Activated CD8-positive, alpha-beta T cell treated with anti-CD3 and anti-CD28 coated beads, Interleukin-2, amount 10 ng/mL, durations not matched to agents 7 days and 5 days (primary cell): ENCODE results near the gene OGFOD2. TPM values are rescaled to one million over a fixed set of nuclear protein-coding genes. Genes with fewer than 3 reads are reported as not detected.
A peak's percentile ranks its signal among the peaks of the same experiment; 100 is the strongest.

Experiments used
- ATAC-seq: fragments of 150-1000 bp; cut with Tn5 transposase; one replicate; pipeline ENCODE4 v1.10.0; 2021; ENCODE audit warnings: moderate library complexity
- CTCF ChIA-PET: fragments of 350-600 bp; sonication (Branson Sonifier 250); formaldehyde crosslinking; loops from one replicate; lab custom pipeline; 2021; ENCODE audit warnings: antibody characterized with exemption; lab: Charles Lee
- POLR2A ChIA-PET: fragments of 350-600 bp; sonication (Branson Sonifier 250); formaldehyde crosslinking; loops from one replicate; lab custom pipeline; 2021; ENCODE audit warnings: antibody characterized with exemption; lab: Charles Lee
- DNase-seq: peaks from one replicate; pipeline ENCODE4 v3.0.0-alpha.2; 2020
- H3K27ac Mint-ChIP-seq: one replicate; pipeline ENCODE4 v1.8.0; 2021; ENCODE audit warnings: mild to moderate bottlenecking, mixed read lengths
- H3K27me3 Mint-ChIP-seq: one replicate; pipeline ENCODE4 v1.8.0; 2021; ENCODE audit warnings: low read depth, mixed read lengths
- H3K36me3 Mint-ChIP-seq: one replicate; pipeline ENCODE4 v1.8.0; 2021; ENCODE audit warnings: low read depth, mixed read lengths
- H3K4me1 Mint-ChIP-seq: one replicate; pipeline ENCODE4 v1.8.0; 2021; ENCODE audit warnings: low read depth, mixed read lengths
- H3K4me3 Mint-ChIP-seq: one replicate; pipeline ENCODE4 v1.8.0; 2021; ENCODE audit warnings: mild to moderate bottlenecking, mixed read lengths
- H3K9me3 Mint-ChIP-seq: one replicate; pipeline ENCODE4 v1.8.0; 2022; ENCODE audit warnings: mixed read lengths; ENCODE audit not compliant: insufficient read depth
- total RNA-seq, 2 experiments: library from RNA; stranded (reverse); gene quantifications; one replicate each; pipeline ENCODE4 v1.2.3, GENCODE V29; 2021

Gene OGFOD2
- total RNA-seq, 2 experiments from 2014 or later: 24.1 to 27.0 TPM

- ATAC-seq: no peak
- H3K4me1 Mint-ChIP-seq: peaks cover 10% of the 10 kb centered on the region
- H3K4me3 Mint-ChIP-seq: no peak overlapping the region
- H3K9me3 Mint-ChIP-seq: no peaks in the 10 kb centered on the region
- ChIA-PET CTCF (interaction anchor here (0.9 to 1.8 kb wide), 5 partner anchors 9 to 173 kb away, joined by 3 to 6 read pairs (median 3); no protein-coding TSS in a partner anchor), POLR2A (interaction anchor here (1.0 to 1.7 kb wide), 5 partner anchors 8 to 398 kb away, joined by 3 to 6 read pairs (median 5); partner anchors contain the start of genes MPHOSPH9, MTRFR and OGFOD2)
- no peak for DNase-seq
- no peaks in the 10 kb centered on the region for H3K27me3 Mint-ChIP-seq
- no peak overlapping the region for H3K27ac Mint-ChIP-seq
- no peaks in the 10 kb centered on the region for H3K36me3 Mint-ChIP-seq
Measured at GRCh38 chr12:122966743-122967550, 8.1 kb upstream of the OGFOD2 start.

GRCh38 chr12:122968104-122968503 lies 6.9 kb upstream of the OGFOD2 start:
- POLR2A ChIA-PET: interaction anchor here (1.6 kb wide), 1 partner anchor 265 kb away, joined by 6 read pairs; the partner anchor contains the start of genes MPHOSPH9 and MTRFR
- Mint-ChIP-seq H3K4me1 (peaks cover 14% of the 10 kb centered on the region), H3K9me3 (no peaks in the 10 kb centered on the region), H3K4me3 (no peak overlapping the region), H3K36me3 (no peaks in the 10 kb centered on the region), H3K27ac (no peak overlapping the region), H3K27me3 (no peaks in the 10 kb centered on the region)
- no peak for DNase-seq
- no peak for ATAC-seq
- CTCF ChIA-PET: interaction anchor here (1.1 kb wide), 1 partner anchor 8 kb away, joined by 3 read pairs; no protein-coding TSS in a partner anchor

- DNase-seq (no peak), ATAC-seq (no peak)
- ChIA-PET CTCF (interaction anchor here (1.3 kb wide), 1 partner anchor 136 kb away, joined by 3 read pairs; no protein-coding TSS in a partner anchor), POLR2A (interaction anchor here (0.8 kb wide), 1 partner anchor 269 kb away, joined by 3 read pairs; no protein-coding TSS in a partner anchor)
- Mint-ChIP-seq H3K4me3 (no peak overlapping the region), H3K27ac (no peak overlapping the region), H3K9me3 (no peaks in the 10 kb centered on the region), H3K27me3 (no peaks in the 10 kb centered on the region), H3K36me3 (no peaks in the 10 kb centered on the region), H3K4me1 (peaks cover 20% of the 10 kb centered on the region)
Measured at GRCh38 chr12:122969676-122970075, 5.4 kb upstream of the OGFOD2 start.

GRCh38 chr12:122974274-122974891 lies 661 bp upstream of the OGFOD2 start:
- Mint-ChIP-seq H3K27me3 (no peaks in the 10 kb centered on the region), H3K36me3 (peaks cover 10% of the 10 kb centered on the region), H3K4me3 (peak overlapping the region; percentile 99), H3K27ac (peak overlapping the region; percentile 100), H3K9me3 (no peaks in the 10 kb centered on the region), H3K4me1 (peaks cover 40% of the 10 kb centered on the region)
- ATAC-seq: peak; percentile 84
- DNase-seq: peak; percentile 99
- POLR2A ChIA-PET: interaction anchor here (0.7 to 3.0 kb wide), 16 partner anchors 8 to 738 kb away, joined by 3 to 21 read pairs (median 4); partner anchors contain the start of genes ABCB9, ATP6V0A2, HIP1R and MPHOSPH9
- CTCF ChIA-PET: interaction anchor here (1.1 to 3.4 kb wide), 5 partner anchors 11 to 264 kb away, joined by 3 to 14 read pairs (median 4); no protein-coding TSS in a partner anchor

- Mint-ChIP-seq H3K9me3 (no peaks in the 10 kb centered on the region), H3K4me1 (peaks cover 46% of the 10 kb centered on the region), H3K27me3 (no peaks in the 10 kb centered on the region), H3K4me3 (peak overlapping the region; percentile 99), H3K36me3 (peaks cover 15% of the 10 kb centered on the region), H3K27ac (peak overlapping the region; percentile 100)
- POLR2A ChIA-PET: interaction anchor here (0.8 to 3.0 kb wide), 11 partner anchors 10 to 257 kb away, joined by 3 to 21 read pairs (median 4); partner anchors contain the start of genes HIP1R, MPHOSPH9 and MTRFR
- DNase-seq (no peak), ATAC-seq (no peak)
- CTCF ChIA-PET: interaction anchor here (1.0 to 3.4 kb wide), 8 partner anchors 8 to 262 kb away, joined by 3 to 14 read pairs (median 4); no protein-coding TSS in a partner anchor
Measured at GRCh38 chr12:122975790-122976647, 975 bp downstream of the OGFOD2 start.

- no peaks in the 10 kb centered on the region for H3K9me3 Mint-ChIP-seq
- ATAC-seq (no peak), DNase-seq (no peak)
- peaks cover 18% of the 10 kb centered on the region for H3K36me3 Mint-ChIP-seq
- H3K4me3 Mint-ChIP-seq: peak overlapping the region; percentile 12
- no peaks in the 10 kb centered on the region for H3K27me3 Mint-ChIP-seq
- peaks cover 49% of the 10 kb centered on the region for H3K4me1 Mint-ChIP-seq
- CTCF ChIA-PET: interaction anchor here (1.0 to 3.4 kb wide), 3 partner anchors 9 to 261 kb away, joined by 3 to 14 read pairs (median 7); no protein-coding TSS in a partner anchor
- H3K27ac Mint-ChIP-seq: no peak overlapping the region
- POLR2A ChIA-PET: interaction anchor here (1.1 to 3.0 kb wide), 2 partner anchors 99 to 130 kb away, joined by 4 to 21 read pairs; no protein-coding TSS in a partner anchor
Measured at GRCh38 chr12:122976648-122976975, 1.6 kb downstream of the OGFOD2 start.

- ChIA-PET CTCF (interaction anchor here (2.6 kb wide), 1 partner anchor 183 kb away, joined by 7 read pairs; no protein-coding TSS in a partner anchor), POLR2A (no interaction called here)
- Mint-ChIP-seq H3K36me3 (peaks cover 23% of the 10 kb centered on the region), H3K4me1 (peaks cover 54% of the 10 kb centered on the region), H3K9me3 (no peaks in the 10 kb centered on the region), H3K27me3 (no peaks in the 10 kb centered on the region), H3K4me3 (peak overlapping the region; percentile 13), H3K27ac (no peak overlapping the region)
- DNase-seq: no peak
- no peak for ATAC-seq
Measured at GRCh38 chr12:122977153-122977552, 2.1 kb downstream of the OGFOD2 start.

- Mint-ChIP-seq H3K4me3 (no peak overlapping the region), H3K27me3 (no peaks in the 10 kb centered on the region), H3K4me1 (peaks cover 60% of the 10 kb centered on the region), H3K36me3 (peaks cover 27% of the 10 kb centered on the region), H3K27ac (no peak overlapping the region), H3K9me3 (no peaks in the 10 kb centered on the region)
- DNase-seq (no peak), ATAC-seq (no peak)
- ChIA-PET POLR2A (no interaction called here), CTCF (no interaction called here)
Measured at GRCh38 chr12:122977655-122978392, 2.8 kb downstream of the OGFOD2 start.

- ATAC-seq: no peak
- ChIA-PET POLR2A (interaction anchor here (1.1 kb wide), 1 partner anchor 15 kb away, joined by 3 read pairs; no protein-coding TSS in a partner anchor), CTCF (no interaction called here)
- no peak overlapping the region for H3K4me3 Mint-ChIP-seq
- H3K36me3 Mint-ChIP-seq: peaks cover 34% of the 10 kb centered on the region
- H3K27me3 Mint-ChIP-seq: no peaks in the 10 kb centered on the region
- H3K27ac Mint-ChIP-seq: no peak overlapping the region
- H3K9me3 Mint-ChIP-seq: no peaks in the 10 kb centered on the region
- peaks cover 64% of the 10 kb centered on the region for H3K4me1 Mint-ChIP-seq
- no peak for DNase-seq
Measured at GRCh38 chr12:122978507-122978955, 3.5 kb downstream of the OGFOD2 start.
